Endodermal cell (in vitro differentiated cells): ENCODE measurements around the gene RUNX2. TPM values are rescaled to one million over a fixed set of nuclear protein-coding genes. Genes with fewer than 3 reads are reported as not detected.

ENCODE experiments used
- DNase-seq: peaks from one replicate; pipeline ENCODE4 v3.0.0-alpha.2; 2017
- H3K27ac ChIP-seq: 2 replicates; pipeline ENCODE4 v1.5.1; 2013; ENCODE audit warnings: mild to moderate bottlenecking, low read depth, low read length, moderate library complexity
- H3K27me3 ChIP-seq: 2 replicates; pipeline ENCODE4 v1.6.1; 2013; ENCODE audit warnings: mild to moderate bottlenecking, low read length, moderate library complexity; ENCODE audit not compliant: insufficient read depth, control insufficient read depth, poor library complexity, severe bottlenecking
- H3K36me3 ChIP-seq: 2 replicates; pipeline ENCODE4 v1.7.0; 2013; ENCODE audit warnings: mild to moderate bottlenecking, low read length, moderate library complexity; ENCODE audit not compliant: control insufficient read depth, insufficient read depth
- H3K4me1 ChIP-seq: one replicate; pipeline ENCODE4 v1.7.0; 2013; ENCODE audit warnings: low read length; ENCODE audit not compliant: control insufficient read depth, insufficient read depth
- H3K4me3 ChIP-seq: 2 replicates; pipeline ENCODE4 v1.5.1; 2013; ENCODE audit warnings: mild to moderate bottlenecking, low read length, moderate library complexity
- H3K9ac ChIP-seq: 2 replicates; pipeline ENCODE4 v1.6.1; 2013; ENCODE audit warnings: mild to moderate bottlenecking, low read length, moderate library complexity; ENCODE audit not compliant: poor library complexity, severe bottlenecking; ENCODE audit errors: extremely low read depth
- H3K9me3 ChIP-seq: 2 replicates; pipeline ENCODE4 v1.6.1; 2013; ENCODE audit warnings: mild to moderate bottlenecking, low read length, moderate library complexity; ENCODE audit not compliant: control insufficient read depth
- H3K27ac Mint-ChIP-seq: 2 replicates; pipeline ENCODE4 v1.8.0; 2020; ENCODE audit warnings: mixed read lengths
- H3K27me3 Mint-ChIP-seq: 2 replicates; pipeline ENCODE4 v1.8.0; 2021; ENCODE audit warnings: mild to moderate bottlenecking, mixed read lengths; ENCODE audit not compliant: insufficient read depth
- H3K36me3 Mint-ChIP-seq: 2 replicates; pipeline ENCODE4 v1.8.0; 2020; ENCODE audit warnings: low read depth, mixed read lengths
- H3K4me1 Mint-ChIP-seq: 2 replicates; pipeline ENCODE4 v1.8.0; 2020; ENCODE audit warnings: mixed read lengths
- H3K4me3 Mint-ChIP-seq: 2 replicates; pipeline ENCODE4 v1.8.0; 2020; ENCODE audit warnings: mild to moderate bottlenecking, moderate library complexity, mixed read lengths
- H3K9me3 Mint-ChIP-seq: 2 replicates; pipeline ENCODE4 v1.8.0; 2020; ENCODE audit warnings: mild to moderate bottlenecking, mixed read lengths
- WGBS, 2 experiments: methylation state at CpG; one replicate each; pipeline versions ENCODE4 v1.1.5 to v1.1.7; 2013; ENCODE audit warnings: missing lambda C conversion rate in 2 of 2, mixed read lengths in 1 of 2; ENCODE audit not compliant: insufficient coverage in 1 of 2, insufficient read length in 1 of 2; 5-methylcytosine and 5-hydroxymethylcytosine counted together
- total RNA-seq, 2 donors: library from RNA; stranded (reverse); fragmentation: NEBNext Ultra II Directional in 1 of 2; extraction: Animal tissue kit (Norgen Biotek cat#: 25700) in 1 of 2; gene quantifications; 2 replicates in 1 of 2; 3 replicates in 1 of 2; pipeline ENCODE4 v1.2.1, GENCODE V29; 2021
- TF ChIP-seq, protein P1 (sequence below): fragments of 200-600 bp; sonication (generic); conservative IDR thresholded peaks from 2 replicates; pipeline ENCODE4 v1.5.0; 2021; ENCODE audit warnings: antibody characterized with exemption, mild to moderate bottlenecking

The RUNX2 gene
- total RNA-seq, 2 donors from 2014 or later = 0.18 to 0.26 TPM

DNA sequence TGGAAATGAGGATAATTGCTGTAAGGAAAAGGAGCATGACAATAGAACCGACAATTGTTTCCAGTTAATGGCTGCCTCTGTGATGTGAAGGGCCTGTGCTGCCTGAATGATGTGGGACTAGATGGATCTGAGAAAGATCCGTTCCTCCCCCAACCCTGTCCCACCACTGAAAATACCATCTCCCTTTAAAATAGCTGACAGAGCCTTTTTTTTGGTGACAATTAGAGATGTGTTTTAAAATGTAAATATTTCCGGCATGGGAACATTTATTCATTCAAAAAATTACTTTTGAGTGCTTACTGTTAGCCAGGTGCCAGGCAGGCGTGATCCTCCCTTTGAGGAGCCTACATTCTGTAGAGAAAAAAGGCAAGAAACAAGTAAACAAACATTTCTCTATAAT is 122.0 kb downstream of the RUNX2 start:
- Mint-ChIP-seq H3K4me3 (no peak overlapping the region), H3K4me1 (peaks cover 47% of the 10 kb centered on the region), H3K27ac (no peak overlapping the region), H3K36me3 (no peaks in the 10 kb centered on the region), H3K9me3 (no peaks in the 10 kb centered on the region), H3K27me3 (peaks cover 39% of the 10 kb centered on the region)
- Histone ChIP-seq H3K9me3 (no peaks in the 10 kb centered on the region), H3K36me3 (no peaks in the 10 kb centered on the region), H3K4me1 (peaks cover 10% of the 10 kb centered on the region), H3K9ac (no peak overlapping the region), H3K4me3 (no peak overlapping the region), H3K27me3 (peaks cover 41% of the 10 kb centered on the region), H3K27ac (no peak overlapping the region)
- TF ChIP-seq, protein P1, sequence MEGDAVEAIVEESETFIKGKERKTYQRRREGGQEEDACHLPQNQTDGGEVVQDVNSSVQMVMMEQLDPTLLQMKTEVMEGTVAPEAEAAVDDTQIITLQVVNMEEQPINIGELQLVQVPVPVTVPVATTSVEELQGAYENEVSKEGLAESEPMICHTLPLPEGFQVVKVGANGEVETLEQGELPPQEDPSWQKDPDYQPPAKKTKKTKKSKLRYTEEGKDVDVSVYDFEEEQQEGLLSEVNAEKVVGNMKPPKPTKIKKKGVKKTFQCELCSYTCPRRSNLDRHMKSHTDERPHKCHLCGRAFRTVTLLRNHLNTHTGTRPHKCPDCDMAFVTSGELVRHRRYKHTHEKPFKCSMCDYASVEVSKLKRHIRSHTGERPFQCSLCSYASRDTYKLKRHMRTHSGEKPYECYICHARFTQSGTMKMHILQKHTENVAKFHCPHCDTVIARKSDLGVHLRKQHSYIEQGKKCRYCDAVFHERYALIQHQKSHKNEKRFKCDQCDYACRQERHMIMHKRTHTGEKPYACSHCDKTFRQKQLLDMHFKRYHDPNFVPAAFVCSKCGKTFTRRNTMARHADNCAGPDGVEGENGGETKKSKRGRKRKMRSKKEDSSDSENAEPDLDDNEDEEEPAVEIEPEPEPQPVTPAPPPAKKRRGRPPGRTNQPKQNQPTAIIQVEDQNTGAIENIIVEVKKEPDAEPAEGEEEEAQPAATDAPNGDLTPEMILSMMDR = no peak
- WGBS, 2 experiments = 80 to 83% methylated on average over 1 to 3 of the region's 4 CpGs
- DNase-seq = no peak

DNA sequence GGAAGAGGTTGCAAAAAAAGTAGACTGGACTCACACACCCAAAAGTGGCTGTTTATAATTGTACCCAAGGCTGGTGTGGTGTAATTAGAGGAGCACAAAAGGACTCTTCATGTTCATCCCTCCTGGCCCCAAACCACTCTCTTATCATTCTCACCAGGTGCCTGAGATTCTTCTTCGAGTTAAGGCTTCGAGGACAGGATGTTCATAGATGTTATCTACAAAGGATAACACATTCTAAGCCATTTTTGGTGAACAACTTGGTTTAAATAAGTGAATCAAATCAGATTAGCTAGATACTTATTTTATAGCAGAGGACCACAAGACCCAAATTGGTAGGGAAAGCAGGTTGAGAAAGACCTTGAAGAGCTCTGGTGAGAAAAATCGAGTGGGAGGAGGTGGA is 122.7 kb downstream of the RUNX2 start:
- TF ChIP-seq, protein P1 = no peak
- Mint-ChIP-seq H3K4me1 (peaks cover 45% of the 10 kb centered on the region), H3K4me3 (no peak overlapping the region), H3K27ac (no peak overlapping the region), H3K27me3 (peaks cover 39% of the 10 kb centered on the region), H3K9me3 (no peaks in the 10 kb centered on the region), H3K36me3 (no peaks in the 10 kb centered on the region)
- H3K27ac ChIP-seq = no peak overlapping the region
- H3K27me3 ChIP-seq = peaks cover 41% of the 10 kb centered on the region
- no peak overlapping the region for H3K4me3 ChIP-seq
- no peaks in the 10 kb centered on the region for H3K9me3 ChIP-seq
- 50 to 99% methylated on average over 1 to 3 of the region's 3 CpGs for WGBS, 2 experiments
- H3K9ac ChIP-seq = no peak overlapping the region
- no peaks in the 10 kb centered on the region for H3K36me3 ChIP-seq
- DNase-seq = no peak
- H3K4me1 ChIP-seq = peaks cover 15% of the 10 kb centered on the region

DNA sequence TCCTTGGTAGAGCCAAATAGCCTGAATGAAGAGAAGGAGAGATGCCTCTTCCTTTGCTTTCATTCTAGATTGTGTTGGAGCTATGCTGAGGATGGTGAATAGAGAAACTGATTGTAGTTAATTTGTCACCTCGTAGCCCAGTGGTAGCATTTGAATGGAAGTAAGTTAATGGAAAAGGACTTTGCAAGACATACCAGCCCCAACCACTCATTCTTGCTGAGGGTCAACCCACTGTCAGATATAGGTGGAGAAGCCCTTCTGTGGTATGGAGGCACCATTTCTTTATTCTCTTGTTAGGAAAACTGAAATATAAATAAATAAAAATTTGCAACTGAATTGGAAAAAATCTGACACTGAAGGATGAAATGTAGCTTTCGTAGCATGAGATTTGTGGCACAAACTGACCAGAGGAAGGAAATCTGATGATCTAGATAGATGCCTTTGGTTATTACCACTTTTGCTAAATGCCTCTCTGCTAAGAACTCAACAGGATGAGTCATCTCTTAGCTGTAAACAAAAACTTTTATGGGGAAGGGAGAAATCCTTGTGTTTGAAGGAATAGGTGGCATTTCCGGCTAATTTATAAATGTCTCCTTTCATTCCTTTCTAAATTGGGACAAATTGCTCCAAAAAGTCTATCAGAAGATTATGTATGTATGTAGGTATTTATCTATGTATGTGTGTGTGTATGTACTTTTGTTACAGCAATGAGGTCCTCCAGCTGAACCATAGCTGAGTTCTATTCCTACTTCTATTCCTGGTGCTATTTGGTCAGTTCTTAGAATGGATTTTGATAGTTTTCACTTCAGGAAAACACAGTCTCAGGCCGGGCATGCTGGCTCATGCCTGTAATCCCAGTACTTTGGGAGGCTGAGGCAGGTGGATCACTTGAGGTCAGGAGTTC is 126.1 kb downstream of the RUNX2 start:
- TF ChIP-seq, protein P1 = no peak
- Mint-ChIP-seq H3K36me3 (no peaks in the 10 kb centered on the region), H3K27ac (no peak overlapping the region), H3K9me3 (no peaks in the 10 kb centered on the region), H3K4me3 (no peak overlapping the region), H3K27me3 (peaks cover 34% of the 10 kb centered on the region), H3K4me1 (peaks cover 26% of the 10 kb centered on the region)
- H3K4me1 ChIP-seq = peaks cover 15% of the 10 kb centered on the region
- no peak overlapping the region for H3K27ac ChIP-seq
- peaks cover 47% of the 10 kb centered on the region for H3K27me3 ChIP-seq
- no peaks in the 10 kb centered on the region for H3K36me3 ChIP-seq
- no peak overlapping the region for H3K4me3 ChIP-seq
- WGBS, 2 experiments = 87 to 94% methylated on average over 3 to 4 of the region's 4 CpGs
- no peak overlapping the region for H3K9ac ChIP-seq
- no peak for DNase-seq
- no peaks in the 10 kb centered on the region for H3K9me3 ChIP-seq
